Stimulated activated CD4-positive, alpha-beta T cell treated with anti-CD3 and anti-CD28 coated beads, Interleukin-12 subunit alpha, Interleukin-12 subunit beta, amount 100 ng/mL, for 4 hours (primary cell): Measurements from ENCODE around the gene WASF3.

Source experiments
- DNase-seq: peaks from one replicate; pipeline ENCODE4 v3.0.0-alpha.2; 2020

The WASF3 gene

GRCh38 chr13:26548205-26548765 lies 9.2 kb upstream of the WASF3 start:
- no peak for DNase-seq

GRCh38 chr13:26549713-26550112 lies 7.8 kb upstream of the WASF3 start:
- DNase-seq, result no peak

- DNase-seq, result no peak
Measured at GRCh38 chr13:26551255-26551860, 6.1 kb upstream of the WASF3 start.

- DNase-seq, result no peak
Measured at GRCh38 chr13:26555413-26555812, 2.1 kb upstream of the WASF3 start.

- DNase-seq, result no peak
Measured at GRCh38 chr13:26557051-26557392, 461 bp upstream of the WASF3 start.

- DNase-seq, result no peak
Measured at GRCh38 chr13:26558074-26558805, 757 bp downstream of the WASF3 start.

- DNase-seq, result no peak
Measured at GRCh38 chr13:26558987-26559386, 1.5 kb downstream of the WASF3 start.

- no peak for DNase-seq
Measured at GRCh38 chr13:26560456-26560855, 3.0 kb downstream of the WASF3 start.

GRCh38 chr13:26561067-26561466 lies 3.6 kb downstream of the WASF3 start:
- DNase-seq, result no peak

GRCh38 chr13:26561651-26562511 lies 4.4 kb downstream of the WASF3 start:
- no peak for DNase-seq

GRCh38 chr13:26562512-26562890 lies 5.0 kb downstream of the WASF3 start:
- DNase-seq, result no peak

- no peak for DNase-seq
Measured at GRCh38 chr13:26563713-26564112, 6.2 kb downstream of the WASF3 start.

- no peak for DNase-seq
Measured at GRCh38 chr13:26568132-26568815, 10.8 kb downstream of the WASF3 start.

- no peak for DNase-seq
Measured at GRCh38 chr13:26571518-26571917, 14.0 kb downstream of the WASF3 start.

GRCh38 chr13:26575244-26575643 lies 17.8 kb downstream of the WASF3 start:
- no peak for DNase-seq

GRCh38 chr13:26579580-26579979 lies 22.1 kb downstream of the WASF3 start:
- DNase-seq, result no peak

GRCh38 chr13:26583662-26584061 lies 26.2 kb downstream of the WASF3 start:
- no peak for DNase-seq

GRCh38 chr13:26584713-26585112 lies 27.2 kb downstream of the WASF3 start:
- no peak for DNase-seq

GRCh38 chr13:26585136-26585535 lies 27.7 kb downstream of the WASF3 start:
- no peak for DNase-seq

- no peak for DNase-seq
Measured at GRCh38 chr13:26587251-26587650, 29.8 kb downstream of the WASF3 start.

GRCh38 chr13:26589226-26589625 lies 31.7 kb downstream of the WASF3 start:
- no peak for DNase-seq

GRCh38 chr13:26589754-26590153 lies 32.3 kb downstream of the WASF3 start:
- DNase-seq, result no peak

- DNase-seq, result no peak
Measured at GRCh38 chr13:26590379-26590778, 32.9 kb downstream of the WASF3 start.
